ENCODE measurements around the gene C2orf81.

Gene C2orf81

GRCh38 chr2:74442483-74443297, 21.3 kb upstream of the C2orf81 start:
- peak; percentile 34 for DNase-seq

- DNase-seq = peak; percentile 63
Measured at GRCh38 chr2:74441690-74442482, 20.5 kb upstream of the C2orf81 start, which contains the start of gene RTKN. Gene RTKN (minus strand): TSS chr2:74441937. CDS start chr2:74441816, 121 bp downstream.

- DNase-seq = no peak
Measured at GRCh38 chr2:74441170-74441689, 19.8 kb upstream of the C2orf81 start.

GRCh38 chr2:74440378-74441169, 19.2 kb upstream of the C2orf81 start:
- peak; percentile 91 for DNase-seq

GRCh38 chr2:74439803-74440377, 18.5 kb upstream of the C2orf81 start:
- no peak for DNase-seq

- no peak for DNase-seq
Measured at GRCh38 chr2:74439373-74439772, 18.0 kb upstream of the C2orf81 start.

GRCh38 chr2:74438248-74438647, 16.8 kb upstream of the C2orf81 start:
- no peak for DNase-seq

GRCh38 chr2:74436848-74437695, 15.7 kb upstream of the C2orf81 start:
- no peak for DNase-seq

- peak; percentile 45 for DNase-seq
Measured at GRCh38 chr2:74436111-74436805, 14.8 kb upstream of the C2orf81 start.

- no peak for DNase-seq
Measured at GRCh38 chr2:74430502-74430901, 9.1 kb upstream of the C2orf81 start.

GRCh38 chr2:74429487-74430451, 8.3 kb upstream of the C2orf81 start:
- no peak for DNase-seq

- DNase-seq = no peak
Measured at GRCh38 chr2:74428675-74429074, 7.3 kb upstream of the C2orf81 start.

- DNase-seq = no peak
Measured at GRCh38 chr2:74427551-74427950, 6.1 kb upstream of the C2orf81 start.

- no peak for DNase-seq
Measured at GRCh38 chr2:74426181-74426758, 4.9 kb upstream of the C2orf81 start.

GRCh38 chr2:74425523-74425922, 4.1 kb upstream of the C2orf81 start:
- no peak for DNase-seq

- DNase-seq = no peak
Measured at GRCh38 chr2:74424995-74425406, 3.6 kb upstream of the C2orf81 start.

GRCh38 chr2:74424139-74424992, 2.9 kb upstream of the C2orf81 start:
- no peak for DNase-seq

All from retina (tissue), 1 donor.